Activated naive CD8-positive, alpha-beta T cell treated with anti-CD3 and anti-CD28 coated beads for 36 hours (primary cell): ENCODE data around the gene HMCN1. TPM values are rescaled to one million over a fixed set of nuclear protein-coding genes. Genes with fewer than 3 reads are reported as not detected.
A peak's percentile ranks its signal among the peaks of the same experiment; 100 is the strongest.

ENCODE experiments used
- DNase-seq: peaks from one replicate; pipeline ENCODE4 v3.0.0; 2021
- H3K27ac Mint-ChIP-seq: one replicate; pipeline ENCODE4 v1.8.0; 2022; ENCODE audit warnings: mild to moderate bottlenecking, moderate library complexity, mixed read lengths
- H3K27me3 Mint-ChIP-seq: one replicate; pipeline ENCODE4 v1.8.0; 2022; ENCODE audit warnings: mild to moderate bottlenecking, mixed read lengths
- H3K36me3 Mint-ChIP-seq: one replicate; pipeline ENCODE4 v1.8.0; 2021; ENCODE audit warnings: mild to moderate bottlenecking, mixed read lengths
- H3K4me1 Mint-ChIP-seq: one replicate; pipeline ENCODE4 v1.8.0; 2021; ENCODE audit warnings: mixed read lengths
- H3K4me3 Mint-ChIP-seq: one replicate; pipeline ENCODE4 v1.8.0; 2022; ENCODE audit warnings: mild to moderate bottlenecking, moderate library complexity, mixed read lengths
- H3K9me3 Mint-ChIP-seq: one replicate; pipeline ENCODE4 v1.8.0; 2022; ENCODE audit warnings: mixed read lengths
- total RNA-seq, 2 experiments: library from RNA; stranded (reverse); gene quantifications; one replicate each; pipeline ENCODE4 v1.2.3, GENCODE V29; 2021

HMCN1 gene
- under 1 TPM; 0.02 to 0.04 TPM for total RNA-seq

DNA sequence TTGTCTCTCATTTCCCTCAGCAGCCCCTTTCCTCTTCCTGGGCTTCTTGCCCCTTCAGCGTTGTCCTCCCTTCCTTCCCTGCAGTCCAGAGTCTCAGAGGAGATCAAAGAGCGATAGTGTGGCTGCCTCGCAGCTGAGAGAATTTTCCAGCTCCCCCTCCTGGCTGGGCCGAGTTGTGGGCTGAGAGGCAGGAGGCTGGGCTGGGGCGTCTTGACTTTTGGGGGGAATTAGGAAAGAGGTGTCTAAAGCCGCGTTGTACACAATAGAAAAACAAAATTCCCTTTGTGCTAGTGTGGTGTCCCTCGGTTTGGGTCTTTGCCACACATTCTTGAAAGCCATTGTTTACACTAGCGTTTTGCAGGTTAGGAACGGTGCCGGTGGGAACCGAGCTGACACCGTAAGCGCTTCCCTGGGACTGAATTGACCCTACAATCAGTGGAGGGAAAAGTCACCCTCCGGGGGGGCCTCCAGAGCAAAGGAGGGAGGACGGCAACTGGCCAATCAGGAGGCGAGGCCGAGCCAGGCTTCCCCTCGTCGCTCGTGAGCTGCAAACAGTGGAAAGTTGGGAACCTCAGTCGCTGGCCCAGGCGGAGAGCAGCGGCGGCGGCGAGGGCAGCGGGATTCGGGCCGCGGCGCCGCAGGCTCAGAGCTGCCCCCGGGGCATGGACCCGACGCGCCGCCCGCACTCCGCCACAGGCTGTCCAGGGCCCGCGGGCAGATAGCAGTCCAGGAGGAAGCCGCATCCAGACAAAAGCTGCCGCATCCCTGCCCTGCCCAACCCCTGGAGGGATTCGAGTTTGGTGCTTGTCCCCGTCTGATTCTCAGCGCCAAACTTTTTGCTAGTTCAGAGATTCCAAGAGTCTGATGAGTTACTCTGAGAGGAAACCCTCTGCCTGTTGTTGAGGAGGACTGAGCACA, at the start of gene HMCN1:
Gene HMCN1 (plus strand): TSS at position 574 of the 918 bp plus-strand sequence. CDS start 389 bp downstream, outside the sequence.
- Mint-ChIP-seq H3K27ac (peak within 1 kb of the TSS; percentile 51), H3K4me3 (peak within 1 kb of the TSS; percentile 67), H3K4me1 (peaks cover 15% of the 10 kb centered on the region), H3K9me3 (peaks cover 13% of the 10 kb centered on the region), H3K27me3 (peaks cover 57% of the 10 kb centered on the region), H3K36me3 (peaks cover 6% of the 10 kb centered on the region)
- peak; percentile 4 for DNase-seq

DNA sequence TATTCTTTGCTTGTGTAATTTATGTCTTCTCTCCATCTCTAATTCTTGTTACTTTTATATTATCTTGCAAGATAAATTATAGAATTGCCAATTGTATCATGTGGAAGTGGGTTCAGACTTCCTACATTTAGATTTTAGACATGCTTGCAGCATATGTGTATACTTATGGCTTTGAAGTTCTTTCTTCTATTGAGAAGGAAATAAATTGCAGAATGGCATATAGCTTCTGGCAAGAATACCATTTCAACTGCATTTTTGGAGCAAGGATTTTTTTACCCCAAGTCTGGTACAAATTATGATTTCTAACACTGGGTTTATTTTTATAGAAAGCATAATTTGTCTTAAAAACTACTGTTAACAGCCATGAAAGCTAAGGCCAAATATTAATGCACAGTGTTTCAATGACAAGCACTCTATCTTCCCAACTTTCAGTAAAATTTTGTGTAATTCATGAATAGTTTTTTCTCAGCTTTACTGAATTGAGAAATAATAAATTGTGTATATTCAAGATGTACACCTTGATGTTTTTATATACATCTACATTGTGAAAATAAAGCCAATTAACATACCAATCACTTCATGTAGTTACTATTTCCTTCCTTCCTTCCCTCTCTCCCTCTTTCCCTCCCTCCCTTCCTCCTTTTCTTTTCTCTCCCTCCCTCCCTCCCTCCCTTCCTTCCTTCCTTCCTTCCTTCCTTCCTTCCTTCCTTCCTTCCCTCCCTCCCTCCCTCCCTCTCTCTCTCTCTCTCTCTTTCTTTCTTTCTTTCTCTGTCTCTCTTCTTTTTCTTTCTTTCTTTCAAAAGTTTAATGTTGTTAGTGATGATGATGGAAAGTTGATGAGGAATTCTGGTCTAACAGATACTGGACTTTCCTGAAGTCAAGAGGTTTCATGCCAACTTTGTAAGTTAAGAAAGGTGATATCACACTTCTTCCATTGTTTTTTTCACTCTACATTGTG, 47.1 kb upstream of the HMCN1 start:
- H3K27me3 Mint-ChIP-seq: no peaks in the 10 kb centered on the region
- H3K27ac Mint-ChIP-seq: no peak overlapping the region
- H3K4me1 Mint-ChIP-seq: no peaks in the 10 kb centered on the region
- no peaks in the 10 kb centered on the region for H3K9me3 Mint-ChIP-seq
- H3K36me3 Mint-ChIP-seq: no peaks in the 10 kb centered on the region
- DNase-seq: no peak
- H3K4me3 Mint-ChIP-seq: no peak overlapping the region

DNA sequence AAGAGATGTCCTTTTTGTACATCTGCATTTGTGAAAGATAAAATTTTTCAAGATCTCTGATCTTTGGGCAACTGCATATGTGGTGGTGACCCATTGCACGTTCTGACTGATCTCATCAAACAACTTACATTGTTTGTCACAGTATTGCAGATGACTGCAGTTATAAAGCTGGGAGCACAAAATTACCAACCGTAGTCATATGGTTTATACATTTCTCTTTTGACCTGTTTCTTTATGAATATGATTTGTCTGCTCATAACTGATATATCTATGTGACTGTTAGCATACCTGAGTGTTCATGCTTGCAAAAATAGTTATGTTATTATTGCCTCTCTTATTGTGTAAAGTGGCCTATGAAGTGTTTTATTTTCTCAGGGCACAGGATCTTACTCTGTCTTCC, 43.7 kb upstream of the HMCN1 start:
- Mint-ChIP-seq H3K27ac (no peak overlapping the region), H3K4me3 (no peak overlapping the region), H3K4me1 (peaks cover 14% of the 10 kb centered on the region), H3K36me3 (peaks cover 10% of the 10 kb centered on the region), H3K9me3 (peaks cover 5% of the 10 kb centered on the region), H3K27me3 (no peaks in the 10 kb centered on the region)
- DNase-seq: no peak

DNA sequence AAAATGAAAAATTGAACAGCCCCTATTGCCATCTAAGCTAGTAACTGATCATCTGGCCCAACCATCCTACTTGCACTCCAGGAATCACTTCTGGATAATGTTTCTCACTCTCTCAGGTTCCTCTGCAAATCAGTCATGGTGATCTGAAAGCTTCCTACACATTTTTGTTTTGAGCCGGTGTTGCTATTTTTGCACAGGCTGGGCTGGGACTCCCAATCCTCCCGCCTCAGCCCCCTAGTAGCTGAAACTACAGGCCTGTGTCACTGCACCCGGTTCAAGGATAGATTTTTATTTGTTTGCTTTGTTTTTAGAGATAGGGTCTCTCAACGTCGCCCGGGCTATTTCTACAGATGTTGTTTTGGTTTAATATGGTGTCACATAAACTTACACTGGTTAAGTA, 40.5 kb upstream of the HMCN1 start:
- Mint-ChIP-seq H3K4me1 (peaks cover 14% of the 10 kb centered on the region), H3K36me3 (peaks cover 10% of the 10 kb centered on the region), H3K27me3 (no peaks in the 10 kb centered on the region), H3K9me3 (peaks cover 5% of the 10 kb centered on the region), H3K27ac (peak overlapping the region; percentile 91), H3K4me3 (peak overlapping the region; percentile 75)
- DNase-seq: no peak

DNA sequence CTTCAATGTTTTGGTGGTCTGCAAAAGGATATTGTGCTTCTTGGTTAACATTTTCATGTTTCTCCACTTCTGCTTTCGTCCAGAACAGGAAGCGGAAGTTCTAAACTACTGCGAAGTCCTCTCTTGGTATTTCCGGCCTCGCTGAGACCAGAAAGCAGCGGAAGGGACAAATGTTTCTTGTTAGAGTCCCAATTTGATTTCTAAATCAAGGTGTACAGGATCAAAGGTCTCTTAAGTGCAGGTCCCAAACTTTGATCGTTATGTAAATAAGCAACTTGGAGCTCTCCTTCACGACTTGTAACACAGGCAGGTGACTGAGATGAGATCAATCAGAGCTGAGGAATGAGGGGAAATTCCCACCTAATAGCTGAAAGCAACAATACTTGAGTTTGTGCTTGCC, 40.1 kb upstream of the HMCN1 start:
- DNase-seq: peak; percentile 15
- Mint-ChIP-seq H3K4me3 (peak overlapping the region; percentile 75), H3K9me3 (peaks cover 5% of the 10 kb centered on the region), H3K4me1 (peaks cover 14% of the 10 kb centered on the region), H3K36me3 (peaks cover 10% of the 10 kb centered on the region), H3K27ac (peak overlapping the region; percentile 91), H3K27me3 (no peaks in the 10 kb centered on the region)

DNA sequence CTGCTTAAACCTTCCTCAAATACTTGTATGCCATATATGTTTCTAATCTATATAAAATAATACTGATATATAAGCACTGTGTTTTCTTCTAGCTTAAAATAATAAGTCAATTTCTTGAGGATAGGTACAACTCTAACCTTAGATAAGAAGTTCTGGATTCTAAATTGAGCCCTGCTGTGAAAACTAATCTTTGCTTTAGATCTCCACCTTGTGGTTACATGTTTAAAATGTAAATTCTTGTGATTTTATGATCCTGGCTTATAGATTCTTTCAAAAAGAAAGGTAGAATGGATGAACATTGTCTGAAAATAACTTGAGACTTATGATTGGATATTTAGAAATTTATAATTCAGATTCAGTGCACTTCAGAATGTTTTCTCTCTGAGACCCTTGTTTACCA, 38.9 kb upstream of the HMCN1 start:
- Mint-ChIP-seq H3K27me3 (no peaks in the 10 kb centered on the region), H3K36me3 (peaks cover 10% of the 10 kb centered on the region), H3K9me3 (peaks cover 5% of the 10 kb centered on the region), H3K4me3 (no peak overlapping the region), H3K4me1 (peaks cover 14% of the 10 kb centered on the region), H3K27ac (no peak overlapping the region)
- no peak for DNase-seq

DNA sequence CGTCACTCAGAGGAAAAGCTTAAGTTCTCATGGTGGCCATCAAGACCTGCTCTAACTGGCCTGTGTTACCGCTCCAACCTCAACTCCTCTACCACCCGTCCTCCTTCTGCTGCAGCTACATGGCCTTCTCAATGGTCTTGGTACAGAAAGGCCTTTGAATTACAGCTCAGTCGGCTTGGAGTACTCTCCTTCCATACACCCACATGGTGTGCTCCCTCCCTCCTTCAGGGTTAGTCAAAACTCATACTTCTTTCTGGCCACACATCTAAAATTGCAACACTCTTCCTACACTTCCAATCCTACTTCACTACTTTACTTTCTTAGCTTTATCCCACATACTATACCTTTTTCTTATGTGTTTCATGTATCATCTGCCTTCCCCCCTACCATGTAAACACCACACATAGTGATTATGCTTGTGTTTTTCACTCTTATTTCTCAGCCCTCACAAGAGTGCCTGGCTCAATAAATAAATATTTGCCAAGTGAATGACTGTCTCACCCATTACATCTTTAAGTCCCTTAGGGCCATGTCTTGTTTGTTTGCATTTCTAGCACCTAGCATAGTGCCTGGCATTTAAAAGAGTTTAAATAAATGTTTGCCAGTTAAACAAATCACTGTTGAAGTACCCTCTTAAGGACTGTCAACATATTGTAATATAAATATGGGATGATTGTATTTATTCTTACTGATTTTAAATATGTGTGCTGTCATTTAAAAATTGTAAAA, 37.6 kb upstream of the HMCN1 start:
- Mint-ChIP-seq H3K9me3 (peaks cover 5% of the 10 kb centered on the region), H3K4me3 (no peak overlapping the region), H3K27me3 (no peaks in the 10 kb centered on the region), H3K27ac (no peak overlapping the region), H3K36me3 (peaks cover 10% of the 10 kb centered on the region), H3K4me1 (peaks cover 14% of the 10 kb centered on the region)
- no peak for DNase-seq

DNA sequence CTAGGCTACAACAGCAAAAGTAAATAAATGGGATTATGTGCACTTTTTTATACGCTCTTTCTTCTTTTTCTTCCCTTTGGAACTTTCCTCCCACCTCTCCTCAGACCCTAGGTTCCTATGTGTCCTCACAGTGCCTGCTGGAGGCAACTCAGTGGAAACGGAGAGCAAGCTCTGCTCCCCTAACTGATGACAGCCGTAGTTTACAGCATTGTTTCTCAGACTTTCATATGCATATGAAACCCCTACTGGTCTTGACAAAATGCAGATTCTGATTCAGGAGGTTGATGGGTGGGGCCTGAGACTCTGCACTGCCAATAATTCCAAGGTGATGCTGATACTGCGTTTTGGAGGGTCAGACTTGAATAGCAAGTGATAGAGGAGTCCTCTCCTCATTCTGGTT, 34.3 kb upstream of the HMCN1 start:
- Mint-ChIP-seq H3K27me3 (no peaks in the 10 kb centered on the region), H3K36me3 (no peaks in the 10 kb centered on the region), H3K27ac (no peak overlapping the region), H3K9me3 (no peaks in the 10 kb centered on the region), H3K4me1 (peaks cover 4% of the 10 kb centered on the region), H3K4me3 (no peak overlapping the region)
- DNase-seq: no peak

DNA sequence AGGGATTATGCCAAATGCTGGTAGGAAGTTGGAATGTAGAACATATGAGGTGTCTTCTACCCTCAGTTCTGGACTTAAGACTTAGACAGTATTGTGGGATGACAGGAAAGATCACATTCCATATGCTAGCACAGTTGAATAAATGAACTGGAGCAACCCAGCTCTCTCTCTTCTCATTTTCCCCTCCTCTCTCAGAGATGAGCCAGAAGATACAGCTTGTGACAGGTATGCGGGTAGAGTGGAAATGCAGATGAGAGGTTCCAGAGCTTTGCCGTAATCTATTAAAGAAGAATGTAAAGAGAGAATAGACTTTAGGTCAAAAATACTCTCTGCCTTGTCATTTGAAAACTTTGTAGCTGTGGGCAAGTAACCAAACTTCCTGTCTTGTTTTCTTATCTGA, 32.5 kb upstream of the HMCN1 start:
- Mint-ChIP-seq H3K27me3 (no peaks in the 10 kb centered on the region), H3K27ac (no peak overlapping the region), H3K4me3 (no peak overlapping the region), H3K36me3 (no peaks in the 10 kb centered on the region), H3K4me1 (peaks cover 4% of the 10 kb centered on the region), H3K9me3 (no peaks in the 10 kb centered on the region)
- no peak for DNase-seq

DNA sequence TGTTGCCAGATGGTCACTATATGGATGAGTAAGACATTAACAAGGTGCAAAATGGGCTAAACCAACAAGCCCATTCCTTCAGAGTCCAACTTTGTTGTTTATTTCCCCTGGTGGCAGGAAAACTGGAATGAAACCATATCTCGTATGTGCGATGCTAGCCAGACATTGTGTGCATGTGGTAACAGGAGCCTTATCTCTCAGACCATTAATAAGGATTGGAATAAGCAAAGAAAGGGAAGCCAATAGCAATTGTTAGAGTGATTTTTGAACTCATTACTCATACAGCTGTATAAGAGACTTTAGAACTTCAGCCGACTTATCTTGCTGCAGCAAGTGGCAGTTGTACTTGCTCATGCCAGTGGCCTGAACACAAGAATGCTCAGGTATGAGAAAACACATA, 30.0 kb upstream of the HMCN1 start:
- H3K27me3 Mint-ChIP-seq: no peaks in the 10 kb centered on the region
- H3K9me3 Mint-ChIP-seq: peaks cover 2% of the 10 kb centered on the region
- H3K4me3 Mint-ChIP-seq: no peak overlapping the region
- H3K4me1 Mint-ChIP-seq: peaks cover 4% of the 10 kb centered on the region
- H3K36me3 Mint-ChIP-seq: peaks cover 5% of the 10 kb centered on the region
- no peak for DNase-seq
- H3K27ac Mint-ChIP-seq: no peak overlapping the region

DNA sequence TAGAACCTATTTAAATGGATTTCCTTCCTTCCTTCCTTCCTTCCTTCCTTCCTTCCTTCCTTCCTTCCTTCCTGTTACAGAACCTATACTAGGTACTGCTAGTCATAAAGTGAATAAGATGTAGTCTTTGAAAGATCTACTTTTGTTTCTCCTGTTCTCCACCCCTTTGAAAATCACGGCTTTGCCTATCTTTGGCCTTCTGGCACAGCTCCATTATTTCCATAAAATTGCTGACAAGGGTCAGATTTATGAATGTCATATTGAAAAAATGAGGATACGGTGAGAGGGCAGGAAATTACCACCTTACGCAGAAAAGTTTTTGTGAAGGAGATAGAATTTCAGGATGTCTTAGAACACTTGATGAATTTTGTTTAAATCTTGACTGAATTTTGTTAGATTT, 18.1 kb upstream of the HMCN1 start:
- H3K9me3 Mint-ChIP-seq: no peaks in the 10 kb centered on the region
- H3K4me3 Mint-ChIP-seq: no peak overlapping the region
- H3K4me1 Mint-ChIP-seq: no peaks in the 10 kb centered on the region
- DNase-seq: no peak
- no peak overlapping the region for H3K27ac Mint-ChIP-seq
- peaks cover 12% of the 10 kb centered on the region for H3K27me3 Mint-ChIP-seq
- H3K36me3 Mint-ChIP-seq: no peaks in the 10 kb centered on the region

DNA sequence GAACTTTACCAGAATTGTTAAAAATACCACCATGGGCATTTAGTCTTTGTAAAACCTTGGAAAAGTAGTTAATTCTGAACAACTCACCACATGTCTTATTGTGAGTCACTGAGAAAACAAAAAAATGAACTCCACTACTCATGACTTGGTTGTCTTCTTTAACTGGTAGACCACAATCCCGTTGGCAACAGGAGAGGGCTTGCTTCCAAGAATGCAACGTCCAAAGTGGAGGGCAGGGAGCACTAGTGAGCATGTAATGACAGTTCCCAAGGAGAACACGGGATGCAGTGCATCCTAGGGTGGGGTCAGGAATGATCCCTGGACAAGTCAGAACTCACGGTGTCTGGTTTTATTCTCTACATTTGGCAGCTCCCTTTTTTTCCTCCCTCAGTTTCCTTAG, 15.2 kb upstream of the HMCN1 start:
- H3K27ac Mint-ChIP-seq: no peak overlapping the region
- no peaks in the 10 kb centered on the region for H3K36me3 Mint-ChIP-seq
- peaks cover 12% of the 10 kb centered on the region for H3K27me3 Mint-ChIP-seq
- DNase-seq: no peak
- H3K9me3 Mint-ChIP-seq: no peaks in the 10 kb centered on the region
- H3K4me1 Mint-ChIP-seq: no peaks in the 10 kb centered on the region
- no peak overlapping the region for H3K4me3 Mint-ChIP-seq

DNA sequence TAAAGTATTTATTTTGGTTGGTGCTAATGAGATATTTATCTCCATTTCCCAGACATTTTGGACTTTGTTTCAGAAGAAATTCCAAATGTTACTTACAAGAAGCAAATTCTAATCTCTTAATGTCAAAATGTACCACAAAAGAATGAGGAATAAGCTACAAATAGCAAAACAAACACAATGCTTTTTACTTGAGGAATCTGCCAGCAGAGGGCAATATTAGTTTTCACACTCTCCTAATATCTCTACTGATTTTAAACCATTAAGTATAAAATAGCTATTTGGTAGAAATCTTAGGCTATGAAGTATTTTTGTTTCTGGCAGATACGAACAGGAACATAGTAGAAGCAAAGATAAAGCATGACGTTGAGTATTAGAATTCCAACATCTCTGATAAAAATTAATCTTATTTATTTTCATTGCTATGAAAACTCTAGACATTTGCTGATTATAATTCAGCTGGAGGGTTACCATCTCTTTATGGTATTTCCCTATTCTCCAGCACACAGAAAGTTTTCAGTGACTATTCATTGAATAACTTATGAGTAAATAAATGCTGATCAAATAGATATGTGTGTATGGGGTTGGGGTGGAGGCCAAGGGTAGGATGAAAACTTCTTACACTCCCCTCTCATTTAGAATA, 13.4 kb upstream of the HMCN1 start:
- Mint-ChIP-seq H3K9me3 (no peaks in the 10 kb centered on the region), H3K36me3 (no peaks in the 10 kb centered on the region), H3K27ac (no peak overlapping the region), H3K4me1 (no peaks in the 10 kb centered on the region), H3K27me3 (peaks cover 12% of the 10 kb centered on the region), H3K4me3 (no peak overlapping the region)
- DNase-seq: no peak

DNA sequence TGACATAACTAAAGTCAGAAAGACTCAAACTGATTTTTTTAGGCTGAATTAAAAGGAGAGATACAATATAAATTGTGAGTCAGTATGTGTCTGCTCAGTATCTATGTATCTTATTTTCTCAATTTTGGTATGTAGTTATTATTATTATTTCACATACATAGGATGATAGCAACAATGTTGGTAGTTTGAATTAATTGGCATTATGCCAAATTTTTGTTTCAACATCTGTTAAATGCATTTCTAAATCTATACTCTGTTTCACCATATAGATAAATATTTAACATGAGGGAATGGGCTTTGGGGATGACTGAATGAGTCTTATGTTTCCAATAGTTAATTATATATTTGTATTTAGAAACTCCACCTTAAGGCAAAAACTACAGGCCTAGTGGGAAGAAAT, 12.6 kb upstream of the HMCN1 start:
- Mint-ChIP-seq H3K9me3 (no peaks in the 10 kb centered on the region), H3K4me1 (no peaks in the 10 kb centered on the region), H3K27ac (no peak overlapping the region), H3K36me3 (no peaks in the 10 kb centered on the region), H3K4me3 (no peak overlapping the region), H3K27me3 (peaks cover 9% of the 10 kb centered on the region)
- no peak for DNase-seq
